ENCODE data around the gene GARIN5B.
"Not testable (repeated sequence)": the region's sequence is repeated elsewhere in the genome, so short reads cannot be mapped to it uniquely, and the experiment has no call there.

GARIN5B gene

DNA sequence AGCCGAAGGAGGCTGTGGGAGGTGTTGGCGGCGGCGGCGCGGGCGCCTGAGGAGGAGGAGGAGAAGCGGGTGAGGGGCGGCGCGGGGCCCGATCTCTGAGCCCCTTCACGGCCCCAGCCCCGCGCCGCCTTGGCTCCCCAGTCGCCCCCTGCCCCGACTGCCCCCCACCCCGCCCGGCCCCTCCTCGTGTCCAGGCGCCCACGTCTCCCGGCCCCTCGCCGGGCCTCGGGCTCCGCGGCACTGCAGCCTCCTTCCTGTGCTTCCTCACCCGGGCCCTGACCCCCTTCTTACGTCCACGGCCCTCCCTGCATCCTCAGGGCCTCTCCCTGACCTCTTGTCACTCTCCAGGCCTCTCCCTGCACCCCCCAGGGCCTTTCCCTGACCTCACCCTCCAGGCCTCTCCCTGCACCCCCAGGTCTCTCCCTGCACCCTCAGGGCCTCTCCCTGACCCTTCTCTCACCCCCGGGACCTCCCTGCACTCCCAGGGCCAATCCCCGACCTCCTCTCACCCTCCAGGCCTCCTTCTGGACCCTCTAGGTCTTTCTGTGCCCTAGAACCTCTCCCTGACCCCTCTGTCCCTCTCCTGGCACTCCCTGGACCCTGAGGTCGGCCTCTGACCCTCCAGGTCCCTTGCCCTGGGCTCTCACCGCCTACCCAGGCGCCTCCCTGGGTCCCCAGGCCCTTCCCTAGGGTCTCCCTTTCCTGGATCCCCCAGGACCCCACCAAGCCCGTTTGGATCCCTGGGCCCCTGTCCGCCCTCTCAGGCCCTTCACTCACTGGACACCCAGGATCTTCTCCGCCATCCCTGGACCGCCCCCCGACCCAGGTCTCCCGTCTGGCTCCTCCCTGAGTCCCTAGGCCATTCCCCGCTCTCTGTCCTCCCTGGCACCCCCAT is 22.9 kb downstream of the GARIN5B start:
- peak overlapping the region; percentile 84 to 87 for H3K27ac ChIP-seq (ENCODE audit: low read depth in 2 of 2, low read length in 2 of 2)

DNA sequence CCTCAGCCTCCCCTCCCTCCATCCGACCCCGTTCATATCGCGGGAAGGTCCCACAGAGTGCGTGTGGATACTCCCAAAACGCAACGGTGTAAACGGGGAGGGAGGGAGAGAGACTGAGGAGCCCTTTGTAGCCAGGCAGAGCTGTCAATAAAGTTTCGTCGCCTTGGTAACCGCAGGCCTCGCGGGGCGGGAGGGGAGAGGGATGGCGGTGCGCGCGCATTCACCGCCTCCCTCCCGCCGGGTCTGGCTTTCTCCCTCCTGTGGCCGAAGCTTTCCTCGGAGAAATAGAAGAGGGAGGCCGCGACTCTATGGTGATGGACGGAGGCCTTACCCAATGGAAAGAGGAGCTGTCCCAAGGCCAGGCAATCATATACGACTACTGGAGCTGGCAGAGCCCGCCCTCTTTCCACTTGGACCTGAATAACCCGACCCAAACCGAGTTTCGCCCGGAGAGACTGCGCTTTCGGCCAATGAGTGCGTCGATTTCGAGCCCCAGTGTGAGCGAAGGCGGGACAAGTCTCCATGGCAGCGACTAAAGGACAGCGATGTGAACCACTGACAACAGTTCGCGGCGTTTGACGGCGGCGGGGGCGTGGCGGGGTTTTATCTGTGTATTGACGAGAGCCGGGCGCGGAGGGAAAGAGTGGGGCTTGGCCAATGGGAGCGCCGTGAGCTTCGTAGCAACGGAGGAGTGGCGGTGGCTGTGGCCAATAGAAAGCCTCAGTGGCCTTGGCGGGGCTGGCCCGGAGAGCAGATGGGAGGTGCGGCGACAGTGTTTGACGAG is 23.8 kb downstream of the GARIN5B start, which contains the start of gene KMT5C:
KMT5C (plus strand) TSS at position 772 of the 784 bp plus-strand sequence. CDS start 2,061 bp downstream, outside the sequence.
- Histone ChIP-seq H3K4me3 (ENCODE audit: low read length in 2 of 2) (peak within 1 kb of the TSS; percentile 76 to 86), H3K4me1 (ENCODE audit: control insufficient read depth in 2 of 2, insufficient read depth in 2 of 2, low read length in 2 of 2) (peaks cover 24 to 25% of the 10 kb centered on the region in 2 donors), H3K9ac (ENCODE audit: low read depth in 1 of 2, low read length in 2 of 2) (peak within 1 kb of the TSS; percentile 87 to 96), H3K36me3 (ENCODE audit: control insufficient read depth in 2 of 2, insufficient read depth in 2 of 2, low read length in 2 of 2) (peaks cover 0 to 8% of the 10 kb centered on the region in 2 donors), H3K9me3 (ENCODE audit: control insufficient read depth in 2 of 2, low read length in 2 of 2) (no peaks in the 10 kb centered on the region), H3K27me3 (ENCODE audit: control insufficient read depth in 2 of 2, insufficient read depth in 2 of 2, low read length in 2 of 2) (no peaks in the 10 kb centered on the region), H3K27ac (ENCODE audit: low read depth in 2 of 2, low read length in 2 of 2) (peak within 1 kb of the TSS; percentile 97 to 99)

More for the DNA sequence above, 22.9 kb downstream of the GARIN5B start:
- Histone ChIP-seq H3K36me3 (ENCODE audit: control insufficient read depth in 2 of 2, insufficient read depth in 2 of 2, low read length in 2 of 2) (peaks cover 0 to 8% of the 10 kb centered on the region in 2 donors), H3K9ac (ENCODE audit: low read depth in 1 of 2, low read length in 2 of 2) (peak overlapping the region; percentile 87 to 96), H3K9me3 (ENCODE audit: control insufficient read depth in 2 of 2, low read length in 2 of 2) (no peaks in the 10 kb centered on the region), H3K4me3 (ENCODE audit: low read length in 2 of 2) (peak overlapping the region; percentile 76 to 86), H3K27me3 (ENCODE audit: control insufficient read depth in 2 of 2, insufficient read depth in 2 of 2, low read length in 2 of 2) (no peaks in the 10 kb centered on the region), H3K4me1 (ENCODE audit: control insufficient read depth in 2 of 2, insufficient read depth in 2 of 2, low read length in 2 of 2) (peaks cover 22 to 25% of the 10 kb centered on the region in 2 donors)

DNA sequence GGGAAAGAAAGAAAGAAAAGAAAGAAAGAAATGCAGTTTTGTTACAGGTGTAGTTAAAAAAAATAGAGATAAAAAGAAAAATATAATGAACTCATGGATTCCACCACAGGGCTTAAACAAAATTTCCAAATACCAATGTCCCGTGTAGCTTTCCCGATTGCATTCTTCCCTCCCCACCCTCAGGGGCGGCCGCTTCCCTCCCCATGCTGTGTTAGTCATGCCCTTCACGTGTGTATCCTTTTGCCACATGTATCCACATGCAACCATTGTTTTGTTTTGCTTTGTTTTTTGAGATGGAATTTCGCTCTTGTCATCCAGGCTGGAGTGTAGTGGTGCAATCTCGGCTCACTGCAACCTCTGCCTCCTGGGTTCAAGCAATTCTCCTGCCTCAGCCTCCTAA is 27.0 kb downstream of the GARIN5B start:
- Histone ChIP-seq H3K9me3 (ENCODE audit: control insufficient read depth in 2 of 2, low read length in 2 of 2) (no peaks in the 10 kb centered on the region), H3K9ac (ENCODE audit: low read depth in 1 of 2, low read length in 2 of 2) (no peak overlapping the region), H3K27ac (ENCODE audit: low read depth in 2 of 2, low read length in 2 of 2) (no peak overlapping the region), H3K27me3 (ENCODE audit: control insufficient read depth in 2 of 2, insufficient read depth in 2 of 2, low read length in 2 of 2) (no peaks in the 10 kb centered on the region), H3K36me3 (ENCODE audit: control insufficient read depth in 2 of 2, insufficient read depth in 2 of 2, low read length in 2 of 2) (no peaks in the 10 kb centered on the region), H3K4me3 (ENCODE audit: low read length in 2 of 2) (no peak overlapping the region), H3K4me1 (ENCODE audit: control insufficient read depth in 2 of 2, insufficient read depth in 2 of 2, low read length in 2 of 2) (peaks cover 21 to 25% of the 10 kb centered on the region in 2 donors)

DNA sequence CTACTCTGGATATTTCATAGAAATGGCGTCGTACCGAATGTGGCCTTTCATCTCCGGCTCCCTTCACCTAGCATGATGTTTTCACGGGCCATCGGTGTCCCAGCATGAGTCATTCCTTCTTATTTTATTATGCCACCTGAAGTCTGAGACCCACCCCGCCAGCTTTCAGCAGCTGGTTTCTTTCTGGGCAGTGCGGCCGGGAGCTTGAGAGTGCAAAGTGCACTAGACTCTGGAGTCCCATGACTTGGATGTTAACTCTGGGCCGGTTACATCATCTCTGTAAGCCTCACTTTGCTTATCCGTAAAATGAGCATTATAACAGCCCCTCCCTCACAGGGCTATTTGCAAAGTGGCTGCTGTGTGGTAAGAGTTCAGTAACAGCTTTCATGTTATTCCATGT is 29.2 kb downstream of the GARIN5B start:
- H3K36me3 ChIP-seq (ENCODE audit: control insufficient read depth in 2 of 2, insufficient read depth in 2 of 2, low read length in 2 of 2) = no peaks in the 10 kb centered on the region
- H3K9ac ChIP-seq (ENCODE audit: low read depth in 1 of 2, low read length in 2 of 2) = peak overlapping the region in 1 of 2 donors; percentile 51

DNA sequence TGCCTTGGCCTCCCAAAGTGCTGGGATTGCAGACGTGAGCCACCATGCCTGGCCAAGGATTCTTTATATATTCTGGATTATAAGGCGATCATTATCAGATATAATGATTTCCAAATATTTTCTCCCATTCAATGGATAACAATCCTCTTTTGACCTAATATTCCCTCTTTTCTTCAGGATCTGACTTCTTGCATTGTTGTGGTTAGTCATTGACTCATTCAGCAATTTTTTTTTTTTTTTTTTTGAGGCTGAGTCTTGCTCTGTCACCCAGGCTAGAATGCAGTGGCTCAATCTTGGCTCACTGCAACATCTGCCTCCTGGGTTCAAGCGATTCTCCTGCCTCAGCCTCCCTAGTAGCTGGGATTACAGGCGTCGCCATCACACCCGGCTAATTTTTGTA is 33.3 kb downstream of the GARIN5B start:
- not testable (repeated sequence) for H3K9me3 ChIP-seq (ENCODE audit: control insufficient read depth in 2 of 2, low read length in 2 of 2); H3K4me3 ChIP-seq (ENCODE audit: low read length in 2 of 2); H3K36me3 ChIP-seq (ENCODE audit: control insufficient read depth in 2 of 2, insufficient read depth in 2 of 2, low read length in 2 of 2); H3K4me1 ChIP-seq (ENCODE audit: control insufficient read depth in 2 of 2, insufficient read depth in 2 of 2, low read length in 2 of 2); H3K27me3 ChIP-seq (ENCODE audit: control insufficient read depth in 2 of 2, insufficient read depth in 2 of 2, low read length in 2 of 2); H3K27ac ChIP-seq (ENCODE audit: low read depth in 2 of 2, low read length in 2 of 2); H3K9ac ChIP-seq (ENCODE audit: low read depth in 1 of 2, low read length in 2 of 2)

More for the DNA sequence above, 29.2 kb downstream of the GARIN5B start:
- Histone ChIP-seq H3K27me3 (ENCODE audit: control insufficient read depth in 2 of 2, insufficient read depth in 2 of 2, low read length in 2 of 2) (no peaks in the 10 kb centered on the region), H3K4me1 (ENCODE audit: control insufficient read depth in 2 of 2, insufficient read depth in 2 of 2, low read length in 2 of 2) (peaks cover 9 to 14% of the 10 kb centered on the region in 2 donors), H3K4me3 (ENCODE audit: low read length in 2 of 2) (peak overlapping the region in 1 of 2 donors; percentile 41), H3K9me3 (ENCODE audit: control insufficient read depth in 2 of 2, low read length in 2 of 2) (no peaks in the 10 kb centered on the region), H3K27ac (ENCODE audit: low read depth in 2 of 2, low read length in 2 of 2) (peak overlapping the region; percentile 79 to 86)

DNA sequence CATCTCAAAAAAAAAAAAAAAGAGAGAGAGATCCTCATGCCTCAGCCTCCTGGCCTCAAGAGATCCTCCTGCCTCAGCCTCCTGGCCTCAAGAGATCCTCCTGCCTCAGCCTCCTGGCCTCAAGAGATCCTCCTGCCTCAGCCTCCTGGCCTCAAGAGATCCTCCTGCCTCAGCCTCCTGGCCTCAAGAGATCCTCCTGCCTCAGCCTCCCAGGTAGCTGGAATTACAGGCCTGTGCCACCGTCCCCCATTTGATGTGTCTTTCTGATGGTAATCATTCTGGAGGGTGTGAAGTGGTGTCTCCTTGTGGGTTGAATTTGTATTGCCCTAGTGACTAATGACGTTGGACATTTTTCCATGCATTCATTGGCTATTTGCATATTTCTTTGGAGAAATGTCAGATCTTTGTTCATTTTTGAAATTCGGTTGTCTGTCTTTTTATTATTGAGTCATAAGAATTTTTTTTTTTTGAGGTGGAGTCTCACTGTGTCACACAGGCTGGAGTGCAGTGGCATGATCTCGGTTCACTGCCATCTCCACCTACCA is 34.2 kb downstream of the GARIN5B start:
- H3K36me3 ChIP-seq (ENCODE audit: control insufficient read depth in 2 of 2, insufficient read depth in 2 of 2, low read length in 2 of 2); H3K4me1 ChIP-seq (ENCODE audit: control insufficient read depth in 2 of 2, insufficient read depth in 2 of 2, low read length in 2 of 2); H3K27ac ChIP-seq (ENCODE audit: low read depth in 2 of 2, low read length in 2 of 2); H3K27me3 ChIP-seq (ENCODE audit: control insufficient read depth in 2 of 2, insufficient read depth in 2 of 2, low read length in 2 of 2); H3K9ac ChIP-seq (ENCODE audit: low read depth in 1 of 2, low read length in 2 of 2); H3K9me3 ChIP-seq (ENCODE audit: control insufficient read depth in 2 of 2, low read length in 2 of 2); H3K4me3 ChIP-seq (ENCODE audit: low read length in 2 of 2): not testable (repeated sequence)

DNA sequence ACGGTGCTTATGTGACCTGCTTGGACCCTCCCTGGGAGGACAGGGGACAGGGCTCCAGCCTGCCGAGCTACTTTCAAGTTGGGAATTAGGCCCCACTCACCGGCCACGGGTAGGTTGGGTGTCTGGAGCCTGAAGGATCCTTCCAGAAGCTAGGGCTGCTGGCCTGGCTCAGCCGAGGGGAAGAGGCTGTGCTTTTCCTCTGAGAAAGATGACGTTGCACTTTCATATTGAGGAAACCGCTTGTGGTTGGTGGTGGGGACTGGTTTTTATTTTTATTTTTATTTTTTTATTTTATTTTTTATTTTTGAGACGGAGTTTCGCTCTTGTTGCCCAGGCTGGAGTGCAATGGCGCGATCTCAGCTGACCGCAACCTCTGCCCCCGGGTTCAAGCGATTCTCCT is 37.9 kb downstream of the GARIN5B start, which contains the start of gene TMEM150B:
TMEM150B (minus strand) TSS at position 170 of the 400 bp plus-strand sequence. CDS start 4,305 bp downstream, outside the sequence.
- no peaks in the 10 kb centered on the region for H3K9me3 ChIP-seq (ENCODE audit: control insufficient read depth in 2 of 2, low read length in 2 of 2)
- H3K4me1 ChIP-seq (ENCODE audit: control insufficient read depth in 2 of 2, insufficient read depth in 2 of 2, low read length in 2 of 2) = peaks cover 19 to 23% of the 10 kb centered on the region in 2 donors
- peak within 1 kb of the TSS; percentile 38 to 41 for H3K27ac ChIP-seq (ENCODE audit: low read depth in 2 of 2, low read length in 2 of 2)
- no peaks in the 10 kb centered on the region for H3K27me3 ChIP-seq (ENCODE audit: control insufficient read depth in 2 of 2, insufficient read depth in 2 of 2, low read length in 2 of 2)
- H3K9ac ChIP-seq (ENCODE audit: low read depth in 1 of 2, low read length in 2 of 2) = no peak within 1 kb of the TSS
- no peak within 1 kb of the TSS for H3K4me3 ChIP-seq (ENCODE audit: low read length in 2 of 2)
- H3K36me3 ChIP-seq (ENCODE audit: control insufficient read depth in 2 of 2, insufficient read depth in 2 of 2, low read length in 2 of 2) = no peaks in the 10 kb centered on the region

DNA sequence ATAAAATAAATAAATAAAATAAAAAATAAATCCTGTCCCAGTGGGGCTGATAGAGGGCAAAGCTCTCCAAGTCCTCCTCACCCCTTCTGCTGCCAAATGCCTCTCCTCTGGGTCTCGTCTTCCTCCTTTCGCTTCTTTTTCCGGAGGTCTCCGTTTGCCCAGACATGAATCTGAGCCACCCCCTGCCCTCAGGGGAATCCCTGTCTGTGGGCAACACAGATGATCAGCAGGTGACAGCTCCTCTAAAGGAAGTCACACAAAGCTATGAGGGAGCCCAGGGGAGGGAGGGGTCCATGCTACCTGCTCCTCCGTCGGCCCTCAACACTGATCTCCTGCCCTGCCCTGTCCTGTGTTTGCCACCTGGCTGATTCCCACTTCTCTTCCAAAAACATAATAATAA is 38.4 kb downstream of the GARIN5B start:
- Histone ChIP-seq H3K27ac (ENCODE audit: low read depth in 2 of 2, low read length in 2 of 2) (peak overlapping the region; percentile 38 to 41), H3K4me3 (ENCODE audit: low read length in 2 of 2) (no peak overlapping the region), H3K36me3 (ENCODE audit: control insufficient read depth in 2 of 2, insufficient read depth in 2 of 2, low read length in 2 of 2) (no peaks in the 10 kb centered on the region), H3K9me3 (ENCODE audit: control insufficient read depth in 2 of 2, low read length in 2 of 2) (no peaks in the 10 kb centered on the region), H3K9ac (ENCODE audit: low read depth in 1 of 2, low read length in 2 of 2) (no peak overlapping the region), H3K27me3 (ENCODE audit: control insufficient read depth in 2 of 2, insufficient read depth in 2 of 2, low read length in 2 of 2) (no peaks in the 10 kb centered on the region), H3K4me1 (ENCODE audit: control insufficient read depth in 2 of 2, insufficient read depth in 2 of 2, low read length in 2 of 2) (peaks cover 19 to 23% of the 10 kb centered on the region in 2 donors)

DNA sequence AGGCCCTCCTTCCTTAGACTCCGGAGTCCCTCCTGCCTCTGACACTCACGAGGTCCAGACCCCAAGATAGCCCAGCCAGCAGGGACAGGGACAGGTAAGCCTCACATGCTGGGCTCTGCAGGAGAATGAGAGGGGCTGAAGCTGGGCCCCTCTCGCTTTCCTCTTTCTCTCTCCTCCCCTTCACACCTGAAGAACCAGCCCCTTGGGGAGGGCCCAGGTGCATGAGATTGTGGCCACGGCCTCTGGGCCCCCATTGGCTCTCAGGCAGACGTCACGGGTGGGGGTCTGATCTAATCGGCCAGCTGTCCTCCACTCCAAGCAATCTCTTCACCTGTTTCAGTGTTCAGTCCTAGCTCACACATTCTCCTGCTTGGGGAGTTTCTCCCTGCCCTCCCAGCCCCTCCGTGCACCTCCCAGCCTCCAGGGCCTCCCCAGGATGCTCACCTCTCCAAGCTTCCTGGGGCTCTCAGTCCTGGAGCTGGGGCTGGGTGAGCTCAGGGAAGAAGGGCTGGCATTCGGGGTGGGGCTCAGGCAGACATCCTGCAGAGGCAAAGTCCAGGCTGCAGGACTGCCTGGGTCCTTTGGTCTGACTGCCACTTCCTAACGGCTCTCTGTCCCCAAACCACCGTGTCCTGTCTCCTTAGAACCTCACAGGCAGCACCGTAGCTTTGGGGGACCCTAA is 40.7 kb downstream of the GARIN5B start:
- Histone ChIP-seq H3K9ac (ENCODE audit: low read depth in 1 of 2, low read length in 2 of 2) (peak overlapping the region in 1 of 2 donors; percentile 49), H3K9me3 (ENCODE audit: control insufficient read depth in 2 of 2, low read length in 2 of 2) (no peaks in the 10 kb centered on the region), H3K4me1 (ENCODE audit: control insufficient read depth in 2 of 2, insufficient read depth in 2 of 2, low read length in 2 of 2) (peaks cover 19 to 23% of the 10 kb centered on the region in 2 donors), H3K4me3 (ENCODE audit: low read length in 2 of 2) (peak overlapping the region; percentile 28 to 59), H3K36me3 (ENCODE audit: control insufficient read depth in 2 of 2, insufficient read depth in 2 of 2, low read length in 2 of 2) (no peaks in the 10 kb centered on the region), H3K27me3 (ENCODE audit: control insufficient read depth in 2 of 2, insufficient read depth in 2 of 2, low read length in 2 of 2) (no peaks in the 10 kb centered on the region), H3K27ac (ENCODE audit: low read depth in 2 of 2, low read length in 2 of 2) (peak overlapping the region; percentile 58 to 72)

All from mucosa of rectum (tissue), 2 donors.